ENCODE data around the gene TSKS. TPM values are rescaled to one million over a fixed set of nuclear protein-coding genes. Genes with fewer than 3 reads are reported as not detected.

Gene TSKS
- total and polyA plus RNA-seq, 10 of the 15 experiments (the other 5 are each of a cell fraction or from before 2014, with no cell fraction given), result not detected

GRCh38 chr19:49790866-49791265 lies 27.8 kb upstream of the TSKS start (continued):
- no peak for TF ChIP-seq USF2 (IDR thresholded peaks at IDR 0.05; ENCODE audit: borderline replicate concordance, low read depth, low read length)
- no peak for TF ChIP-seq CHD2 (IDR thresholded peaks at IDR 0.05; ENCODE audit: borderline replicate concordance, low read depth, low read length)
- TF ChIP-seq POLR2A (IDR thresholded peaks at IDR 0.05; ENCODE audit: low read depth, low read length), result no peak
- no peak for TF ChIP-seq DPF2 (IDR thresholded peaks at IDR 0.05)

GRCh38 chr19:49788857-49789256 lies 25.8 kb upstream of the TSKS start:
- Histone ChIP-seq H3K36me3 (ENCODE audit: control insufficient read depth in 2 of 2, insufficient read depth in 2 of 2, low read length in 1 of 2) (peaks cover 8 to 12% of the 10 kb centered on the region in 2 experiments; a peak in 3 of 4 replicates), H3K9ac (ENCODE audit: control insufficient read depth, insufficient read depth, low read length) (no peak overlapping the region), H2AFZ (ENCODE audit: control insufficient read depth, low read depth, low read length) (no peak overlapping the region), H3K27ac (ENCODE audit: control insufficient read depth, insufficient read depth) (no peak overlapping the region), H3K4me3 (no peak overlapping the region), H3K4me2 (ENCODE audit: control insufficient read depth, insufficient read depth) (no peak overlapping the region), H3K27me3 (replicated peaks in 1 of 2; ENCODE audit: control insufficient read depth in 2 of 2, insufficient read depth in 2 of 2, low read length in 1 of 2) (no peaks in the 10 kb centered on the region), H4K20me1 (ENCODE audit: control insufficient read depth, insufficient read depth) (no peaks in the 10 kb centered on the region), H3K79me2 (ENCODE audit: control insufficient read depth, insufficient read depth, low read length) (no peaks in the 10 kb centered on the region), H3K4me1 (ENCODE audit: control insufficient read depth, insufficient read depth, low read length) (no peaks in the 10 kb centered on the region), H3K9me3 (replicated peaks; ENCODE audit: control insufficient read depth, insufficient read depth, low read length) (no peaks in the 10 kb centered on the region)
- intact Hi-C loops (cut with micrococcal nuclease; ENCODE audit: unreplicated experiment), result no loop called here
- in situ Hi-C loops (cut with MboI), result no loop called here
- ATAC-seq (no peak), FAIRE-seq (no peak), DNase-seq (ENCODE audit: low read depth, low spot score) (no peak)
- ChIA-PET RAD21 (ENCODE audit: unreplicated experiment) (no interaction called here), CTCF (interaction anchor here (0.6 kb wide), 1 partner anchor 61 kb away, joined by 3 read pairs; no protein-coding TSS in a partner anchor), SMC1A (ENCODE audit: uncharacterized antibody, unreplicated experiment) (no interaction called here), POLR2A (no interaction called here)
- no peak for TF ChIP-seq SIN3A (IDR thresholded peaks at IDR 0.05; ENCODE audit: low read depth, low read length)
- TF ChIP-seq E2F8 (IDR thresholded peaks at IDR 0.05; ENCODE audit: low read depth, partially characterized antibody), result no peak
- no peak for TF ChIP-seq RAD51 (IDR thresholded peaks at IDR 0.05)
- no peak for TF ChIP-seq CBX5 (IDR thresholded peaks at IDR 0.05; ENCODE audit: low read depth)
- no peak for TF ChIP-seq KLF5 (IDR thresholded peaks at IDR 0.05; ENCODE audit: partially characterized antibody)
- TF ChIP-seq RBBP5 (conservative IDR thresholded peaks at IDR 0.05), result no peak
- TF ChIP-seq STAT1 (conservative IDR thresholded peaks at IDR 0.05), result no peak
- no peak for TF ChIP-seq GABPA (IDR thresholded peaks at IDR 0.05; ENCODE audit: low read depth)
- no peak for TF ChIP-seq POU2F2 (IDR thresholded peaks at IDR 0.05; ENCODE audit: borderline replicate concordance, low read depth, low read length)
- no peak for TF ChIP-seq EZH2 (IDR thresholded peaks at IDR 0.05; ENCODE audit: borderline replicate concordance, control insufficient read depth, low read depth, low read length)
- TF ChIP-seq NR2F1 (conservative IDR thresholded peaks at IDR 0.05), result no peak
- TF ChIP-seq LARP7 (IDR thresholded peaks at IDR 0.05), result no peak
- no peak for TF ChIP-seq TCF7 (IDR thresholded peaks at IDR 0.05; ENCODE audit: borderline replicate concordance)
- TF ChIP-seq NFYA (IDR thresholded peaks at IDR 0.05; ENCODE audit: borderline replicate concordance, low read depth, low read length), result no peak
- no peak for TF ChIP-seq POLR2AphosphoS5 (IDR thresholded peaks at IDR 0.05; ENCODE audit: low read length)
- TF ChIP-seq ATF2 (IDR thresholded peaks at IDR 0.05; ENCODE audit: low read length), result no peak
- no peak for TF ChIP-seq CREB1 (IDR thresholded peaks at IDR 0.05; ENCODE audit: low read depth)
- BruUV-seq (replicated peaks), result no TSS peak
- WGBS (ENCODE audit: insufficient coverage, insufficient replicate concordance, low lambda C conversion rate, missing lambda C conversion rate), result 81% methylated on average over 10 of the region's 10 CpGs
